ENCODE results near the gene ALDOC.

ALDOC gene

DNA sequence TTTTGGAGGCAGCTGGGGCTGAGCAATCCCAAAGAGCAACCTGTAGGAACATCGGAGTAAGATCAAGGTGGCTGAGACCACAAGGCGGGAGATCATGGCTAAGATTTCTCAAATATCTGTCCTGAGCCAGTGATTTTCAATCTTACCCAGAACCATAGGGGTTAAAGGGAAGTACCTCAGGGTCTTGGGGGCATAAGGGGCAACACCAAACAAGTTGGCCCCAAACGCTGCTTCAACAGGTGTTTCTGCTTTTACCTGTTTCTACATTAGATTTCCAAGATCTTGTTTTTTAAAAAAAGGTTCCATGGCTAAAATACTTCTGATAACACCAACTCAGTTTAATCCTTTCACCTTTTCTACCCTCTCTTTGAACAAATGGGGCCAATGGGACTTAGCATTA, 21.7 kb downstream of the ALDOC start:
- no peak for DNase-seq (ENCODE audit: low read depth)

DNA sequence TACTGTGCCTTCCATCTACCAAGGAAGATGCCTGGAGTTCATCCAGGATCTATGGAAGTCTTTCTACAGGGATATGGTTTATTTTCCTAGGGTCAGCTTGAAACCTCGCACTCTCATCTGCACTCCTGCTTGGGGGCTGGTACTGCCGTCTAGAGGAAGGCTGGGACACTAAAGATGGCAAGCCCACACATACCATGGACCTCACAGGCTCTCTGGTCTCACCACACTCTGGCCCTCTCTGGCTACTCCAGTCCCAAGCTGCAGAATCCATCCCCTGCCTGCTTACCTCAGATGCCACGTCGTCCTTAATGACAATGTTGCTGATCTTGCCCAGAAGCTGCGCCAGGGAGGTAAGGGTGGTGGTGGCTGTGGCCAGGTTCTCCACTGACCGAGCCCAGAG, 22.1 kb downstream of the ALDOC start:
- no peak for DNase-seq (ENCODE audit: low read depth)
- H3K4me3 ChIP-seq (ENCODE audit: low read depth, low read length) = no peak overlapping the region

More for the DNA sequence above, 21.7 kb downstream of the ALDOC start:
- no peak overlapping the region for H3K4me3 ChIP-seq (ENCODE audit: low read depth, low read length)

GRCh38 chr17:28553000-28553505, 23.6 kb downstream of the ALDOC start:
- DNase-seq (ENCODE audit: low read depth) = no peak
- H3K4me3 ChIP-seq (ENCODE audit: low read depth, low read length) = peak overlapping the region; percentile 87

GRCh38 chr17:28552176-28552999, 24.3 kb downstream of the ALDOC start, which contains the start of gene UNC119:
UNC119 (minus strand) TSS chr17:28552624; CDS start chr17:28552557, 67 bp downstream.
- H3K4me3 ChIP-seq (ENCODE audit: low read depth, low read length) = peak within 1 kb of the TSS; percentile 87
- no peak for DNase-seq (ENCODE audit: low read depth)

GRCh38 chr17:28551421-28552175, 25.1 kb downstream of the ALDOC start:
- H3K4me3 ChIP-seq (ENCODE audit: low read depth, low read length) = peak overlapping the region; percentile 87
- no peak for DNase-seq (ENCODE audit: low read depth)

DNA sequence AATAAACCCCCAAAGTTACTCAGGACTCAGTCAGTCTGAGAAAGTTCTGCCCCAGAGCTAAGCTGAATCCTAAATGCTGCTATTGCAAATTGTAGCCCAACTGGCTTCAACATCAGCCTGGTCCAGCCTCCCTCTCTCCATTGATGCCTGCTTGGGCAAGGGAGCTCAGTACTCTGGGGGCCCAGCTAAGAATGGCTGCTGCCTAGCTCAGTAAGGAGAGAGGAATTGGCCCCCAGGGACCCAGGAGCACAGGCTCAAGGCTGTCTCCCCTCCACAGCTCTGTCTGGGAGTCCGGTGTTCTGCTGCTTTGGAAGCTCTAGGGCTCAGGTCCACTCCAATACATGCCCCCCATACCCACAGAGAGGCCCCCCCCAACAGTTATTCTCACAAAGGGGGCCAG, 25.8 kb downstream of the ALDOC start:
- no peak overlapping the region for H3K4me3 ChIP-seq (ENCODE audit: low read depth, low read length)
- DNase-seq (ENCODE audit: low read depth) = no peak

DNA sequence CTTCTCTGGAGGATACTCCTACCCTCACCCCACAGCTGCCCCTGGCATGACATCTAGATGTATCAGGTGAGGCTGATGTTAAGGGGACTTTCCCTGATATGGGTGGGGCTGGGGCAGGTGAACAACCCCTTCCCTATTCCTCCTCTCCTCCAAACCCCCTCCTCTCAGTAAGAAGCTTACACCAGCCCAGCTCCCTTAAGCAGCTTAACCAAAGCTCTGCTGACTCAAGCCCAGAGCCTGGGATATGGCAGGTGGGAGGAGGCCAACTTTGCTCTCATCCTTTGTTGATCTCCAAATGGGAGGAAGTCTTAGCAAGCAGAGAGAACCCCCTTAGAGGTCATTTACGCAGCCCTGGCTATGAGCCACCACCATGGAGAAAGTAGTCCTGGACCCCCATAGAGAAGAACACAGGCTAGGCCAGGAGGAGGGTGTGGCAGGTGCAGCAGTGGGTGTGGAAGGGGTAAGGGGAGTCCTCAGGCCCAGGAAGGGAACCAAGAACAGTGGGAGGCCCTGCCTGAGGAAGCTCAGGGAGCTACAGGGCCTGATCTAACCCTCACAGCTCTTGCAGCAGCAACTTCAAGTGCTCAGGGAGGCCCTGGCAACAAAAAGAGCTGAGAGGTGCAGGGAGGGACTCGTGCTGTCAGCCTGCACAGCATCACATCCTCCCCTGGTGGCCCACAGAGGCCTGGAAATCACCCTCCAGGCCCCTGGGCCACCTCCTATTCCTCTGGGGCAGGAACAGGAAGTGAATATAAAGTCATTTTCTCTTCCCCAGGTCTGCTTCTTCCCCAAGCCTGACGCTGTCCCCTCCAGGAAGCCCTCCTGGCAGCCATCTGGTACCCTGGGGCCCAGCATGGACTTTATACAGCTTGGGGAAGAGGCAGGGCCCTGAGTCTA, 27.2 kb downstream of the ALDOC start:
- no peak overlapping the region for H3K4me3 ChIP-seq (ENCODE audit: low read depth, low read length)
- no peak for DNase-seq (ENCODE audit: low read depth)

DNA sequence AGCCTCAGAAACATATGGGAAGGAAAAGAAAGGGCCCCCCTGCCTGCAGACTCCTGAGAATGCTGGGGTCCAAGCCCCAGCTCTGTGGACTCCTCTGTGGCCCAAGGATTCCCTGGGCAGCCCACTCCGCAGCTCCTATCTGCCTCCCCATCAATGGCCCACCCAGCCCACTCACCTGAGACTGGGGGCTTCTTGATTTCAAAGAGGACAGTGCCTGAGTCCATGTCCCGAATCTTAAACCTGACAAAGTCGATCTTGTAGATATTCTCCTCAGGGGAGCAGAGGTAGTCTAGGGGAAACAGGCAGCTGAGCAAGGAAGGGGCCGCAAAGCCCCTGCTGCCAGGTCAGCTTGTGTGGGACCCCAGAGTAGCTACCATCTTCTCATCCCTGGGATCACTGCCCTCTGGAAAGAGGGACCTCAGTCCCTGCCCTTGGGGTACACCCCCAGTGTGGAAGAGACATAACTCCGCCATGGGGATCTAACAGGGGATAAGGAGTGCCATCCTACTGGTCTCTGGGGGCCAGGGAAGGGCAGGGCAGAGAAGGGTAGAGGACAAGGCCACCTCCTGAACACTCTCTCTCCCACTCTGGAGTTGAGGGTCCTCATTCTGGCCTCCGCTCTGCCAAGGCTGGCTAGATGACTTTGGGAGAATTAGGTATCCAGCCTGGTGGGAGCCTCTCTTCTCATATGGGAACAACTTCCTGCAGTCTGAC, 28.1 kb downstream of the ALDOC start:
- DNase-seq (ENCODE audit: low read depth) = no peak

GRCh38 chr17:28547623-28548416, 28.9 kb downstream of the ALDOC start:
- DNase-seq (ENCODE audit: low read depth) = no peak
- no peak overlapping the region for H3K4me3 ChIP-seq (ENCODE audit: low read depth, low read length)

More for the DNA sequence above, 28.1 kb downstream of the ALDOC start:
- no peak overlapping the region for H3K4me3 ChIP-seq (ENCODE audit: low read depth, low read length)

DNA sequence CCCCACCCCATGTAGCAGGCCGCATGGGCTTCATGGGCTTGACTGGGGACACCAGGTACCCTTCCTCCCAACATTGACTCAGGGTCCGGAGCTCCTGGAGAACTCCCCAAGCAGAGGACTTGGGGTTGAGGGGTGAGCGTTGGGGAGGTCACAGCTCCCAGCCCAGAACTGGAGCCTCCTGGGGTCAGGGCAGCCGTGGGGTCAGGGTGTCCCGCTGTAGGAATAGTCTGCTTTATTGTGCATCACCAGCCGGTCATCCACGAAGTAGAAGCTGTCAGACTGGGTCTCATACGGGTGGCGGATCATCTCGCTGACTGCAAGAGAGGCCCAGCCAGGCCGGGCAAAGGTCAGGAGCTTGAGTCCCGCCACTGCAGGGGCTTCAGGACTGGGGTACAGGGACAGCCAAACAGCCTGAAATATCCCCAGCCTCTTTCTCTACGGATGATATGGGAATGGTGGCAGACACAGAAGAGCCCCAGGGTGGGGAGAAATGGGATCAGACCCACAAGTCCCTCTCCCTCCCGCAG, 29.5 kb downstream of the ALDOC start:
- no peak overlapping the region for H3K4me3 ChIP-seq (ENCODE audit: low read depth, low read length)
- DNase-seq (ENCODE audit: low read depth) = no peak

- no peak overlapping the region for H3K4me3 ChIP-seq (ENCODE audit: low read depth, low read length)
- DNase-seq (ENCODE audit: low read depth) = no peak
Measured at GRCh38 chr17:28545787-28546415, 30.8 kb downstream of the ALDOC start.

- no peak overlapping the region for H3K4me3 ChIP-seq (ENCODE audit: low read depth, low read length)
- no peak for DNase-seq (ENCODE audit: low read depth)
Measured at GRCh38 chr17:28545141-28545503, 31.6 kb downstream of the ALDOC start.

DNA sequence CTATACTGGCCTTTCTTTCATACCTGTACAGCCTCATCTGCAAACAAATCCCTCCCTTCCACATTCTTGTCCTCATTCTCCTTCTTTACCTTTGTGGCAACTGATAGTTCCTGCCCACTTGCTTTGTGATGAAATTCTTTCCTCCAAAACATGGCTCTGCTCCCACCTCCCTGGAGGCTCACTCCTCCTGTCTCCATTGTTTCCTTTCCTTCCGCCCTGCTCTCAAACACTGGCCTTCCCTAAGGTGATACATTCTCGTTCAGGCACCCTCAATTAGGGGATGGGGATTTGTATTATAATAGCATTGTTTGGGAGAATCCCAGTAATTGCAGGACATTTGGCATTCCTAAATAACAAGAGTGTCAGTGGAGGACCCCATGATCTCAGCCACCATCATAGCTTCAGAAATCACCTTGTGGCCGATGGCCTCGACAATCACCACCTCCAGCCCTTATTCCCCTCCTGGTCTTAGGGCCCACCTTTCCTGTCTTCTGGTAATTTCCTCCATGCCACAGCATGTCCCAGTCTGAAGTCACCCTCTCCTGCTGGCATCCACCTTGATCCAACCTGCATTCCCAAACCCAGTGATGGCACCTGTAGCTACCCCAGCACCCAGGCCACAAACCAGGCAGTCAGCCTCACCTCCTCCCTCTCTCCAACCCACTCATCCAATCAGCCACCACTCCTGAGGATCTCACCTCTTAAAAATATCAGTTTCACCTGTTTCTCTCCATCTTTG, 32.1 kb downstream of the ALDOC start:
- DNase-seq (ENCODE audit: low read depth) = no peak
- no peak overlapping the region for H3K4me3 ChIP-seq (ENCODE audit: low read depth, low read length)

DNA sequence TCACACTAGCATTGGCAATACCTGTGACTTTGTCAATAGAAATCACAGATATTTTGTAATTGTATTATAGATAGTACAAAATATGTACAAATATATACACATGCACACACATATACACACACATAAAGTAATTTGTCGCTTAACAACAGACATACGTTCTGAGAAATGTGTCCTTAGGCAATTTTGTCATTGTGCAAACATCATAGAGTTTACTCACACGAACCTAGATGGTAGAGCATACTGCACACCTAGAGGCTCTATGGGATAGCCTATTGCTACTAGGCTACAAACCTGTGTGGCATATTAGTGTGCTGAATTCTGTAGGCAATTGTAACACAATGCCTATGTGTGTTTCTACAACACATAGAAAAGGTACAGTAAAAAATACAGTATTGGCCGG, 35.3 kb downstream of the ALDOC start:
- H3K4me3 ChIP-seq (ENCODE audit: low read depth, low read length) = no peak overlapping the region
- DNase-seq (ENCODE audit: low read depth) = no peak

DNA sequence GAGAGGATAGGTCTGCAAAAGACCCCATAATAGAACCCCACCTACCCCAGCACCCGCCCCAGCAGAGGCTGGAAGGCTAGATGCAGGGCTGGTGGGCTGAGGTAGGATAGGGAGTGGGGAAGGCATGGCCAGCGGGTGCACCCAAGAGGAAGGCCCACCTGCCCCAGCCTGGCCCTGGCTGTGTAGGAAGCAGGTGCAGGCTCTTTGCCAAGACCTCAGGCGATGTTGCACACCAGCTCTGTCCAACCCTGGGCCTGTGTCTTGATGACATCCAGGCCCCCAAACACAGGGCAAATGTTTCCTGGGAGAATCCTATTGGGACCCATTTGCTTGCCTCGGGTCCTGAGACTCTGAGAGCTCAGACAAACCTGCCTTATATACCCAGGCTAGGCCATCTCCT, 36.5 kb downstream of the ALDOC start:
- H3K4me3 ChIP-seq (ENCODE audit: low read depth, low read length) = no peak overlapping the region
- DNase-seq (ENCODE audit: low read depth) = no peak

DNA sequence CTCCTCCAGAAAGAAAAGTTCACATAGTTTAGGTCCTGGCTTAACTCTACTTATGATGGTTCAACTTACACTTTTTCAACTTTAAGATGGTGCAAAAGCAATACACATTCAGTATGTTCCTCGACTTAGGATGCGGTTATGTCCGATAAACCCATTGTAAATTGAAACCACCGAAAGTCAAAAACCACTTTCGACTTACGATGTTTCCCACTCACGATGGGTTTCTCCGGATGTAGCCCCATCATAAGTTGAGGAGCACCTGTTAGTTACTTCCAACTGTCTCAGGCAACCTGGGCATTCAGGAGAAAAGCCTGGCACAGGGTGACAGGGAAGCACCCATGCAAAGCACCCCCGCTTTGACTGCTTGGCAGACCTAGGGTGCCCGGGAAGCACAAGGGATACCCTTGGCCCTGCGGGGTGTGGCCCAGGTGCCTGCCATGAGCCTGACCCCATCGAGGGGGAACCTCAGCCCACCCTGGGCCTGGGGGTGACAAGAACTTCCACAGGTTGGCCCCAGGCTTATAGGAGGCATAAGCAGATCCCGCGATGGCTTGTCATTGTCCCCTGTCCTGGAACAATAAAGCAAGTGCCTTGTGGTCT, 38.3 kb downstream of the ALDOC start:
- no peak for DNase-seq (ENCODE audit: low read depth)
- no peak overlapping the region for H3K4me3 ChIP-seq (ENCODE audit: low read depth, low read length)

DNA sequence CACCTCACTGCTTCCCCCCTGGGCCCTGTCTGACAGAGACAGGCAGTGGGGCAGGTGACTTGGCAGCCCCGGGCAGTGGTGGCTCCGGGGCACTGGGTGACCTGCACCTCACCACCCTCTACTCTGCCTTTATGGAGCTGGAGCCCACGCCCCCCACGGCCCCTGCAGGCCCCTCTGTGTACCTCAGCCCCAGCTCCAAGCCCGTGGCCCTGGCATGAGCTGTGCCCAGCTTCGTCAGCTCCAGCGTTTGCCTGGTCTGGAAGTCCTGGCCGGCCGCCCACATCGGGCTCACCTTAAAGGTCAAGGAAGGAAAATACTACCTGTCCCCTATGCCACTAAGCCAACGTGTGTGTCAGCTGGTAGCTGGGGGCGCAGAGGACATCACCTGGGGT, 39.5 kb downstream of the ALDOC start:
- DNase-seq (ENCODE audit: low read depth) = no peak
- no peak overlapping the region for H3K4me3 ChIP-seq (ENCODE audit: low read depth, low read length)

Data from skeletal muscle cell (primary cell).